HG02571 (cell line): ENCODE measurements around the gene ALOX15B.

Experiments used
- ATAC-seq: cut with Tn5 transposase; IDR thresholded peaks from one replicate; pipeline ENCODE4 v1.9.1; 2021; ENCODE audit warnings: mild to moderate bottlenecking, moderate library complexity; ENCODE audit not compliant: unreplicated experiment

ALOX15B gene, protein sequence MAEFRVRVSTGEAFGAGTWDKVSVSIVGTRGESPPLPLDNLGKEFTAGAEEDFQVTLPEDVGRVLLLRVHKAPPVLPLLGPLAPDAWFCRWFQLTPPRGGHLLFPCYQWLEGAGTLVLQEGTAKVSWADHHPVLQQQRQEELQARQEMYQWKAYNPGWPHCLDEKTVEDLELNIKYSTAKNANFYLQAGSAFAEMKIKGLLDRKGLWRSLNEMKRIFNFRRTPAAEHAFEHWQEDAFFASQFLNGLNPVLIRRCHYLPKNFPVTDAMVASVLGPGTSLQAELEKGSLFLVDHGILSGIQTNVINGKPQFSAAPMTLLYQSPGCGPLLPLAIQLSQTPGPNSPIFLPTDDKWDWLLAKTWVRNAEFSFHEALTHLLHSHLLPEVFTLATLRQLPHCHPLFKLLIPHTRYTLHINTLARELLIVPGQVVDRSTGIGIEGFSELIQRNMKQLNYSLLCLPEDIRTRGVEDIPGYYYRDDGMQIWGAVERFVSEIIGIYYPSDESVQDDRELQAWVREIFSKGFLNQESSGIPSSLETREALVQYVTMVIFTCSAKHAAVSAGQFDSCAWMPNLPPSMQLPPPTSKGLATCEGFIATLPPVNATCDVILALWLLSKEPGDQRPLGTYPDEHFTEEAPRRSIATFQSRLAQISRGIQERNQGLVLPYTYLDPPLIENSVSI

DNA sequence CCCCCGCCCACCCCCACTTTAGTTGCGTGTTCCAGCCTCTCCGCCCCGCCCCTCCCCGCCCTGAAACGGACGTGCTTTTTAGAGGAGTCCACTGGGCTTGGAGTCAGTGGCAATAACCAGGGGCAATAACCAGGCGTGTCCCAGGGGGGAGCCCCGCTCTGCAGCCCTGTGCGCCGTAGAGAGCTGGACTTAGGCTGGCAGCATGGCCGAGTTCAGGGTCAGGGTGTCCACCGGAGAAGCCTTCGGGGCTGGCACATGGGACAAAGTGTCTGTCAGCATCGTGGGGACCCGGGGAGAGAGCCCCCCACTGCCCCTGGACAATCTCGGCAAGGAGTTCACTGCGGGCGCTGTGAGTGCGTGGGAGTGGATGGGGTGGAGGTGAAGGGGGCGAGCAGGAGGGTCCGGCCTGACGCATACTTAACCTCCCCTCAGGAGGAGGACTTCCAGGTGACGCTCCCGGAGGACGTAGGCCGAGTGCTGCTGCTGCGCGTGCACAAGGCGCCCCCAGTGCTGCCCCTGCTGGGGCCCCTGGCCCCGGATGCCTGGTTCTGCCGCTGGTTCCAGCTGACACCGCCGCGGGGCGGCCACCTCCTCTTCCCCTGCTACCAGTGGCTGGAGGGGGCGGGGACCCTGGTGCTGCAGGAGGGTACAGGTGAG lies at the start of gene ALOX15B:
ALOX15B (plus strand) TSS at position 106 of the 657 bp plus-strand sequence; CDS start at position 203, 97 bp downstream.
- no peak for ATAC-seq

DNA sequence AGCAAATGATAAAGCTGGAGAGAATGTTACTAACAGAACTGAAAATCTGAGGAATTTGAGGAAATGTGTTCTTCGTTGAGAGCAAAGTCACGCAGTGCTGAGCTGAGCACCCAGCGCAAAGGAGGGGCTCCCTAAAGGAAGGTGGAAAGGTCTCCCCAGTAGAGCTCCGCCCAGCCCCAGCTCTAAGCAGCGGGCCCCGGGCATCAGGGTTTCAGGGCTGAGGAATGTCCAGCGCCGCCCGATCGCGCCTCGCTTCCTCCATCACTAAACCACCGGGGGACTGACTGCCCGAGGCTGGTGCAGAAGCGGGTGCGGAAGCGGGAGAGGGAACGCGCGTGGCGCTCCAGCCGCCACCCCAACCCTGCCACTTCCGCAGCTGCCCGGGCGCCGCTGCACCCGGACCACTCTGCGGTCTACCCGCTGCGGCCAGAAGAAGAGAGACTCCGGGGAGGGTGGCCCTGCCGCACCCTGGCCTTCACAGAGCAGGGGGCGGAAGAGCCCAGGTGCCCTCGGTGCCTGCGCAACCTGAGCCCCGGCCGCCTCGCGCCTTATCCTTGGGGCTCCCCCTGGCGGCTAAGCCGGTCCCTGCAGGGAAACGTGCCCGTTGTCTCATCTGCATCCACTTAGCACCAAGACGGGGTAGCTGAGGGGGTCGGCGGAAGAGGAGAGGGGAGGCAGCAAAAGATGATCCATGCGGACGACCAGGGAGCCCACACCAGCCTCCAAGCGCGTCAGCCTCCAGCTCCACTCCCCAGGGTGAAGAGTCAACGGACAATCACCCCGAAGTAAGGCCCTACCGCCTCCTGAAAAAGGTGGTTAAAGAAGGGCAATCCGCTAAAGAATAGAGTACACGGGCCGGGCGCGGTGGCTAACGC lies 48.8 kb upstream of the ALOX15B start:
- peak; percentile 58 for ATAC-seq

DNA sequence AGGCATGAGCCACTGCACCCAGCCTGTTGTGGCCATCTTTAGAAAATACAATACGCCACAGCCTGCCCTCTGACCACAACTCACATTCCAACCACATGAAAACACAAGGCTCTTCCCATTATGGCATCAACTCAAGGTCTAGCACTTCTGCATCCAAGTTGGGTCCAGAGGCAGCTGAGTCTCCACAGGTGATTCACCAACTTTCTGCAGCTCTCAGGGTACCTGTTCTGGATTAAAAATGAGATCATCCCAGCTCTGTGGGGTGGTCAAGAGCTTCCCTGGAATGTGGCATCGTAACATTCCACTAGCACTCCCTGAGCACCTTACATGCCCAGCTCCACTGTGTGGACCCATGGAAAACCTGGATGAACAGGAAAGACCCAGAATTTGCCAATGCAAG lies 46.3 kb upstream of the ALOX15B start:
- no peak for ATAC-seq

DNA sequence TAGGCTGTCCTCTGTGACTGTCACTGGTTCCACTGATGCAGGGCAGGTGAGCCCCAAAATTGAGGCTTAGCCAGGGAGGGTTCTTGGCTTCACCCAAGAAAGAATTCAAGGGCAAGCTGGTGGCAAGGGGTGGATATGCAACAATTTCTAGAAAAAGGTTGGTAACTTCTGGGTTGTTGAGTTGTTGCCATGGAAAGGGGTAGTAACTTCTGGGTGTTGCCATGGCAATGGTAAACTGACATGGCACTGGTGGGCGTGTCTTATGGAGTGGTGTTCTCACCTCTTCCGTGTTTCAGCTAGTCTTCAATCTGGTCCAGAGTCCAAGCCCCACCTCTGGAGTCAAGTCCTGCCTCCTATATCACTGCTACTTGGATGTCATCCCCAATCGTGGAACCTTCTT lies 45.9 kb upstream of the ALOX15B start:
- no peak for ATAC-seq

DNA sequence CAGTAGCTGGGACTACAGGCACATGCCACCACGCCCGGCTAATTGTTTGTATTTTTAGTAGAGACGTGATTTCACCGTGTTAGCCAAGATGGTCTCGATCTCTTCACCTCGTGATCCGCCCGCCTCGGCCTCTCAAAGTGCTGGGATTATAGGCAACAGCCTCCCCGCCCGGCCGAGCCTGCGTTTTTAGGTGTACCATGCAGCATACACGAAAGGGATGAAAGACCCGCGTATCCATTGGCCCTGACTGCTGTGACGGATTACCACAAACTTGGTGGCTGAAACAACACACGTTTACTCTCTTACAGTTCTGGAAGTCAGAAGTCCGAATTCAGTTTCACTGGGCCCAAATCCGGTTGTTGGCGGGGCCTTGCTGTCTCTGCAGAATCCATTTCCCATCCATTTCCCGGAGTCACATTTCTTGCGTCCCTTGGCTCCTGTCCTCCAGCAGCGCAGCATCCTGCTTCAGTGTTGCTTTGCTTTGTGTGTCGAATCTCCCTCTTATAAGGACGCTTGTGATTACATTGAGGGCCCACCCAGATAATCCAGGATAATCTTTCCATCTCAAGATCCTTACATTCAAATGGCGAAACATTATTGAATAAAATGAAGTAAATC lies 44.8 kb upstream of the ALOX15B start:
- ATAC-seq = no peak

DNA sequence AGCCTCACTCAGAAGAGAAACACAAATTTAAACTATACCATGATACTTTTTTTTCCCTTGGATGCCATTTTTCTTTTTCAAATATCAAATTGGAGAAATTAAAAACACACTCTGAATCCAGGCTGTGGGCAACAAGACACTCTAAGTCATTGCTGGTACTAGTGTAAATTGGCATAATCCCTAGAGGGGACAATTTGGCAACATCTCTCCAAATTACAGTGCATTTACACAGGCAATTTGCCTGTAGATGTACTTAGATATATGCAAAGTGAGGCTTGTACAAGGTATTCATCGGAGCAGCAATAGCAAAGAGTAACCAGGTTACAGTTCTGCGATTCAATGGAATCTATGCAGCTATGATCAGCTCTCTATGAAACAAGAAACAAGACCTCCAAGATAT lies 43.1 kb upstream of the ALOX15B start:
- ATAC-seq = no peak

DNA sequence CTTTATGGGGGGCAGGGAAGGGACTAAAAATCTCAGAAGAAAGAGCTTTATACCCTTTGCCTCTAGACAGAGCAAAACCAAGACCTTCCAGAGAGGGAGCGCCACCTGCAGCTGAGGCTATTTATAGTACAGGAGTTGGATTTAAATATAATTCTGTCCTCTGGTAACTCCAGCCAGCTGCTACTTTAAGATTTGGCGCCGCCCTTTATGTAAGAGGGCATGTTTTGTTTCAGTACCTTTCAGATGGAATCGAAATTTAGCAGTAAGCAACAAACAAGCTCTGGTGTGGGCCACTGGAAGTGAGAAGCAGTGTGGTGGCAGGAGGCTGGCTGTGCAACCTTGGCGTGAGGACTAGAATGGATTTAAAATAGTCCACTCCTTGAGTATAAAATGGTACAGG lies 41.7 kb upstream of the ALOX15B start:
- no peak for ATAC-seq

DNA sequence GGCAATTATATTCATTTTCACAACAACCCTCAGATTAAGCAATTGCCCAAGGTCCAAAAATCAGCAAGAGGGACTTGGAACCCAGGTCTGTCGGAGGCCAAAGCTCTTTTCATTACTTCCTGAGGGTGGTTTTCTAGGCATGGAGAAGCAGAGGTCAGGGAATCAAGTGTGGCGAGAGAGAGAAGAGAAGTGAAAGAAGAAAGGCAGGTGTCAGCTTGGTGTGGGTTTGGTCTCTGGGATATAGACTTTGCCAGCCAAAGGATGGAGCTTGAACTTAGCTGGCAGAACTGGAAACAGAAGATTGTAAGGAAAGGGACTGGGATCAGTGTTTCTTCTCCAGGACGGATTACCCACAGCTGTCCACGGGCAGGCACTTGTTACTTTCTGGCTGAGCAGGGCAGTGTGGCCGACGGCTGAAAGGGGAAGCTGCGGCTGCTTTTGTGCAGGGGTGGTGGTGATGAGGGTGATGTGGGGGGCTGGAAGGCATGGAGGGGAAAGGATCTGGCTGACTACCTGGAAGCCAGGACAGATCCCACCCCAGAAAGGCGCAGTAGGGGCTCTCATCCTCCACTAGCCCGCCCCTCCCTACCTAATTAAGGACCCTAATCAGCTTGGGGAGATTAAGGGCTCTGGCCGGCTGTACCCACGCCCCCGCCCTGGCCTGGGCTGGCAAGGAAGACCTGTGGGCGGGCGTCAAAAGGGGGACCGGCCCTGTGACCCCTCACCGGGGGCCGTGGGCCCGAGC lies 36.7 kb upstream of the ALOX15B start, which contains the start of gene GUCY2D:
GUCY2D (plus strand) TSS at position 640 of the 745 bp plus-strand sequence. CDS start 433 bp downstream, outside the sequence.
- ATAC-seq = no peak

DNA sequence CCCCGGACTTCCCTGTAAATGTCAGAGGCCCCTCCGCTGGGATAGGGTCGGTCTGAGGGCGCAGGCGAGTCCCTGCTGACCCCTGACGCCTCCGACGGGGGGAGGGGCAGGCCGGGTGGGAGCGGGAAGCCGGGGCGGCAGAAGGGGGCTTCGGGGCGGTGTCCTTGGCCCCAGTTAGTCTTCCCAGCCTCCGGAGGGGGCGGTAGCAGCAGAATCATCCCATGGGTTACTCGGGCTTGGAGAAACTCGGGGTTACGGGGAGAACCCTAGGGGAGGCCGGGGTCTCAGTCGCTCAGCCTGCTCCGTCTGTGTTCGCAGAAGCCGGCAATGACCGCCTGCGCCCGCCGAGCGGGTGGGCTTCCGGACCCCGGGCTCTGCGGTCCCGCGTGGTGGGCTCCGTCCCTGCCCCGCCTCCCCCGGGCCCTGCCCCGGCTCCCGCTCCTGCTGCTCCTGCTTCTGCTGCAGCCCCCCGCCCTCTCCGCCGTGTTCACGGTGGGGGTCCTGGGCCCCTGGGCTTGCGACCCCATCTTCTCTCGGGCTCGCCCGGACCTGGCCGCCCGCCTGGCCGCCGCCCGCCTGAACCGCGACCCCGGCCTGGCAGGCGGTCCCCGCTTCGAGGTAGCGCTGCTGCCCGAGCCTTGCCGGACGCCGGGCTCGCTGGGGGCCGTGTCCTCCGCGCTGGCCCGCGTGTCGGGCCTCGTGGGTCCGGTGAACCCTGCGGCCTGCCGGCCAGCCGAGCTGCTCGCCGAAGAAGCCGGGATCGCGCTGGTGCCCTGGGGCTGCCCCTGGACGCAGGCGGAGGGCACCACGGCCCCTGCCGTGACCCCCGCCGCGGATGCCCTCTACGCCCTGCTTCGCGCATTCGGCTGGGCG lies 35.9 kb upstream of the ALOX15B start:
- no peak for ATAC-seq

DNA sequence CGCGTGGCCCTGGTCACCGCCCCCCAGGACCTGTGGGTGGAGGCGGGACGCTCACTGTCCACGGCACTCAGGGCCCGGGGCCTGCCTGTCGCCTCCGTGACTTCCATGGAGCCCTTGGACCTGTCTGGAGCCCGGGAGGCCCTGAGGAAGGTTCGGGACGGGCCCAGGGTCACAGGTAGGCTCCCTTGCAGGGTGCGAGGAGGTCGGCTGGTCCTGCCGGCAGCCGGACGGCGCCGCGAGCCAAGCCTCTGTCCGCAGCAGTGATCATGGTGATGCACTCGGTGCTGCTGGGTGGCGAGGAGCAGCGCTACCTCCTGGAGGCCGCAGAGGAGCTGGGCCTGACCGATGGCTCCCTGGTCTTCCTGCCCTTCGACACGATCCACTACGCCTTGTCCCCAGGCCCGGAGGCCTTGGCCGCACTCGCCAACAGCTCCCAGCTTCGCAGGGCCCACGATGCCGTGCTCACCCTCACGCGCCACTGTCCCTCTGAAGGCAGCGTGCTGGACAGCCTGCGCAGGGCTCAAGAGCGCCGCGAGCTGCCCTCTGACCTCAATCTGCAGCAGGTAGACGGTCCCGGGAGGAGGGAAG lies 35.2 kb upstream of the ALOX15B start:
- no peak for ATAC-seq

DNA sequence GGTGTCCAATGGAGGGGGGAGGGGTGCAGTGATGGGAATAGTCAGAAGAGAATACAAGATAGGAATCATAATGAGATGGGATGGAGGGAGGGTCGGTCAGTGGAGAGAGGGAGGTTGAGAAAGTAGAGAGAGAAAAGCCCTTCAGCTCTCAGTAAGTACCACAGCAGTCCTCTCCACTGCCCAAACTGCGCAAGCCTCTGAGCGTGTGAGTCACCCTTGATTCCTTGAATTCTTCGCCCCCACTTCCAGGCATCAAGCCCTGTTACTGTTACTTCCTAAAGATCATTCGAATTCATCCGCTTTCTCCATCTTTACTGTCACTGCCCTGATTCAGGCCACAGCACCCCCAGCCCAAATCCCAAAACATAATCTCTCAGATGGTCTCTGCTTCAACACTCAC lies 34.0 kb upstream of the ALOX15B start:
- ATAC-seq = no peak

DNA sequence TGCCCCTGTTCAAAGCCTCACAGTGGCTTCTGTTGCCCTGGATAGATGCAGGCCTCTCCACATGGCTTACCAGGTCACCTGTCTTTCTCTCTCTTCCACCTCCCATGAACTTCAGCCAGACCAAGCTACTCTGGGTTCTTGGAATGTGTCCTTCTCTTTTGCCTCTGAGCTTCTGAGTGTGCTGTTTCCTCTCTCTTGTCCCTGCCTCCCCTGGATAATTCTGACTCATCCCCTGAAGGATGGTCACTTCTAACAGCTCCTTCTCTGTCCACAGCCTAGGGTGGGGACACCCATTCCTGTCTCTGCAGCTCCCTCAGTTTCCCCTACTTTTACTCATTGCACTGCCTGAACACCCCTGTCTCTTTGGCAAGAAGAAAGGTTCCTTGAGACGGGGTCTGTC lies 33.5 kb upstream of the ALOX15B start:
- ATAC-seq = no peak

DNA sequence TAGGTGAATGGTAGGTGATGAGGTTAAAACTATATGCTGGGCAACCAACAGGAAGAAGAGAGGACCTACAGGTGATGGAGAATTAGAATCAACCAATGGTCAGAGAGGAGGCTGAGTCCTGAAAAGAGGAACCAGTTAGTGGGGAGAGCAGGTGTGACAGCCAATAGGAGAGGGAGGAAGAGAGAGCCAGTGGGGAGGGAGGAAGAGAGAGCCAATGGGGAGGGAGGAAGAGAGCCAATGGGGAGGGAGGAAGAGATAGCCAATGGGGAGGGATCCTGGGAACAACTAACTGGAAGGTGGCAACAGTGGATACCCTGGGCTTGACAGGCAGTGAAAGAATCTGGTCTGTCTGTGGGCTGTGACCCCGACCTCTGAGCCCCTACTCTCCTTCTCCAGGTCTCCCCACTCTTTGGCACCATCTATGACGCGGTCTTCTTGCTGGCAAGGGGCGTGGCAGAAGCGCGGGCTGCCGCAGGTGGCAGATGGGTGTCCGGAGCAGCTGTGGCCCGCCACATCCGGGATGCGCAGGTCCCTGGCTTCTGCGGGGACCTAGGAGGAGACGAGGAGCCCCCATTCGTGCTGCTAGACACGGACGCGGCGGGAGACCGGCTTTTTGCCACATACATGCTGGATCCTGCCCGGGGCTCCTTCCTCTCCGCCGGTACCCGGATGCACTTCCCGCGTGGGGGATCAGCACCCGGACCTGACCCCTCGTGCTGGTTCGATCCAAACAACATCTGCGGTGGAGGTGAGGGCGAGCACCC lies 32.7 kb upstream of the ALOX15B start:
- no peak for ATAC-seq

DNA sequence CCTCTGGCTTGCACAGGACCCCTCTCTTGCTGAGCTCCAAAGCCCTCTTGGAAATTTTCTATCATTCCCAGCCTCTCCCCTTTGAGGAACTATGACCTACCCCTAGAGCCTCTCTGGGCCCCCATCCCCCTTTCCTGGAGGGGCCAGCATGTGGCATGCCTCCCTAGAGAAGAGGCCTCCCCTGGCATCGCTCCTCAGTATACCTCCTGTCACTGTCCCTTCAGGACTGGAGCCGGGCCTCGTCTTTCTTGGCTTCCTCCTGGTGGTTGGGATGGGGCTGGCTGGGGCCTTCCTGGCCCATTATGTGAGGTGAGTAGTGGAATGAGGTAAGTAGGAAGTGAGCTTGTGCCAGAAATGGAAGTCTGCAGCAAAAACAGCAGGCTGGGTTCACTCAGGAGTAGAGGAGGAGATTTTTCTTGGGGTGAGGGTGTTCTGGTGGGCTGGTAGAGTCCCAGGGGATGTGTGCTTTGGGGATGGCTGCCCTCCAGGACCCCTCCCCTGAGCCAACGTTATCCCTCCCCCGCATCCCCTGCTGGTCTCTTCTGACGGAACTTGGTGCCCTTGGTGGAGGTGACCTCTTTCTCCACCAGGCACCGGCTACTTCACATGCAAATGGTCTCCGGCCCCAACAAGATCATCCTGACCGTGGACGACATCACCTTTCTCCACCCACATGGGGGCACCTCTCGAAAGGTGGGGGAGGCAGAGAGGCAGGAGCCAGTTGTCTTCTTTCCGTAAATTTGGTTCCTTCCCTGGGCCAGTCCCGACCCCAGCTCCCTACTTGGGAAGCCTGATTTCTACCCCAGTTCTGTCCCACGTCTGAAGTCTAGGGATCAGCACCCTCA lies 31.8 kb upstream of the ALOX15B start:
- no peak for ATAC-seq

DNA sequence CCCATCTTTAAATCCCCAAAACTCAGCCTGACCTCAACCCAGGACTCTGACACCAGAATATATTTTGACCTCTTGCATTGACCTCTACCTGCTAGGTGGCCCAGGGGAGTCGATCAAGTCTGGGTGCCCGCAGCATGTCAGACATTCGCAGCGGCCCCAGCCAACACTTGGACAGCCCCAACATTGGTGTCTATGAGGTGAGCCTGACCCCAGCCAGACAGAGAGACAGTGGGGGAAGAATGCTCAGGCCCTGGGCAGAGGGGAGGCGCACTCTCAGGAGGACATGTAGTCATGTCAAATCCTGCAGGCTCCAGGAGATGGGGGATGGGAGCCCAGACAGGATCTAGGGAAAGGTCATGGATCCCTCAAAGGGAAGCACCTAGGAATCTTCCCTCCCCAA lies 31.0 kb upstream of the ALOX15B start:
- ATAC-seq = no peak

DNA sequence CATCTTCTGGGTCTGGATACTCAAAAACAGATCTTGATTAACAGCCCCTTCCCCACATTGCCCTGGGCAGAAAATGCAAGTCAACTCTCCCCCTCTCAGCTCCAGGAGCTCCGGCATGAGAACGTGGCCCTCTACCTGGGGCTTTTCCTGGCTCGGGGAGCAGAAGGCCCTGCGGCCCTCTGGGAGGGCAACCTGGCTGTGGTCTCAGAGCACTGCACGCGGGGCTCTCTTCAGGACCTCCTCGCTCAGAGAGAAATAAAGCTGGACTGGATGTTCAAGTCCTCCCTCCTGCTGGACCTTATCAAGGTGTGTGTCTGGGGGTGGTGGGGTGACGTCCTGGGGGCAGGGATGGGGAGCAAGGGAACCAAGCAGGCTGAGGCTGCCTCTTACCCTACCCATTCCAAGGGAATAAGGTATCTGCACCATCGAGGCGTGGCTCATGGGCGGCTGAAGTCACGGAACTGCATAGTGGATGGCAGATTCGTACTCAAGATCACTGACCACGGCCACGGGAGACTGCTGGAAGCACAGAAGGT lies 26.7 kb upstream of the ALOX15B start:
- no peak for ATAC-seq
